Retinal pigment epithelial cell (primary cell): Measurements from ENCODE around the gene ITGBL1.

ENCODE experiments used
- DNase-seq: peaks from one replicate; pipeline ENCODE4 v3.0.0-alpha.2; 2010; ENCODE audit warnings: low read depth
- H3K4me3 ChIP-seq: 2 replicates; pipeline ENCODE4 v1.5.1; 2011; ENCODE audit warnings: mild to moderate bottlenecking, low read length, control low read depth, moderate library complexity
- CTCF ChIP-seq: conservative IDR thresholded peaks from 2 replicates; pipeline ENCODE4 v1.5.1; 2011; ENCODE audit warnings: low read depth, low read length, control low read depth, inconsistent platforms

Gene ITGBL1

GRCh38 chr13:101425623-101426022 is 26.9 kb upstream of the ITGBL1 start:
- no peak for TF ChIP-seq CTCF
- no peak for DNase-seq
- no peak overlapping the region for H3K4me3 ChIP-seq

- H3K4me3 ChIP-seq = no peak overlapping the region
- DNase-seq = no peak
- no peak for TF ChIP-seq CTCF
Observed at GRCh38 chr13:101429733-101430132, 22.7 kb upstream of the ITGBL1 start.

GRCh38 chr13:101433895-101434294 is 18.6 kb upstream of the ITGBL1 start:
- no peak for DNase-seq
- H3K4me3 ChIP-seq = no peak overlapping the region
- TF ChIP-seq CTCF = no peak

- no peak for DNase-seq
- H3K4me3 ChIP-seq = no peak overlapping the region
- no peak for TF ChIP-seq CTCF
Observed at GRCh38 chr13:101434486-101434885, 18.0 kb upstream of the ITGBL1 start.

- no peak overlapping the region for H3K4me3 ChIP-seq
- DNase-seq = no peak
- TF ChIP-seq CTCF = no peak
Observed at GRCh38 chr13:101447852-101448251, 4.6 kb upstream of the ITGBL1 start.

- no peak for TF ChIP-seq CTCF
- no peak for DNase-seq
- no peak overlapping the region for H3K4me3 ChIP-seq
Observed at GRCh38 chr13:101449790-101450748, 2.4 kb upstream of the ITGBL1 start.

- no peak overlapping the region for H3K4me3 ChIP-seq
- DNase-seq = no peak
- no peak for TF ChIP-seq CTCF
Observed at GRCh38 chr13:101450749-101451130, 1.7 kb upstream of the ITGBL1 start.
